ENCODE results near the gene SNX9. TPM values are rescaled to one million over a fixed set of nuclear protein-coding genes. Genes with fewer than 3 reads are reported as not detected.

SNX9 gene
- total RNA-seq, 1 donor from 2014 or later, result 36.0 TPM

DNA sequence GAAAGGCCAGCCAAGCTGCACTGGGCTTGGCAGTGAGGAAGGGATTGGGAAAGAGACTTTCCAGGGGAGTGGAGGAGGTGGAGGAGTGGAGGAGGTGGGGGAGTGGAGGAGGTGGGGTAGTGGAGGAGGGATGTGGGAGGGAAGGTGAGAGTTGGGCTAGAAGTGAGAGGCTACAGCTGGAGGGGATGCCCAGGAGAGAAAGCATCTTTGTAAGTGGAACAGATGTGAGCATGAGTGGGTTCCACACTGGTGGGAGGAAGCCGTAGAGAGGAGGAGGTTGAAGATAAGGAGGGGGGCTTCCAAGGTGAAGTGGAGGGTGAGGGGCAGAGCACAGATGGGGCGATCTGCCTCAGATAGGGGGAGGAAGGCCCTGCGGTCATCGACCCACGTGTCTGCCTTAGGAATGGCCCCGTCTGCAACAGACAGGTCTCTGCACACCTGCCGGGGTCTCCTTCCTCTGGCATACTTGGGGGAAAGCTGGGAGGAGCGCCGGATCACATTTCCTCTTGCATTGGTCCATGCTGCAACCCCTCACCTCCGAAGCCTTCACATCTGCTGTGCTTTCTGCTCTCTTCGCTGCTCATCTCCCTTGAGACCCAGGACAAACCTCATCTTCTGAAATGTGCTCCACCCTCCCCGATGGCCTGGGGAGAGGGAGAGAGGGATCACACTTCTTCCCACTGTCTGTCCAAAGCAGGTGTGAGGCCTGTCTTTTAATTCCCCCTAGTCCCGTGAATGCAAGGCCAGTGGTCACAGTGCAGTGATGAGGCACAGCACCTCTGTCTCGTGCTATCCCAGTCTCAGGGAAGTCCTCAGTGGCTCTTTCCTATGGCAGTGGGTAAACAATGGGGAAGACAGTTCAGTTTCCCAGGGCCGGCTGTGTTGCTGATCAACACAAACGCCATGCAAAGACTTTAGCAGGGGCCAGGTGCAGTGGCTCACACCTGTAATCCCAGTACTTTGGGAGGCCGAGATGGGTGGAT lies 48.6 kb upstream of the SNX9 start:
- no peaks in the 10 kb centered on the region for H4K20me1 ChIP-seq (ENCODE audit: insufficient read depth, low read length)
- H3K4me3 Mint-ChIP-seq (ENCODE audit: unreplicated experiment), result no peak overlapping the region
- H3K9ac ChIP-seq (ENCODE audit: low read length), result no peak overlapping the region
- no peaks in the 10 kb centered on the region for H3K36me3 Mint-ChIP-seq (ENCODE audit: low read depth, unreplicated experiment)
- H3K4me1 ChIP-seq (ENCODE audit: insufficient read depth, low read length), result no peaks in the 10 kb centered on the region
- H3K36me3 ChIP-seq (ENCODE audit: insufficient read depth, low read length), result no peaks in the 10 kb centered on the region
- TF ChIP-seq EZH2 (IDR thresholded peaks at IDR 0.05; ENCODE audit: insufficient read depth, low read length), result no peak
- H3K4me2 ChIP-seq (ENCODE audit: low read length), result no peak overlapping the region
- H3K4me1 Mint-ChIP-seq (ENCODE audit: low read depth, unreplicated experiment), result peaks cover 3% of the 10 kb centered on the region
- FAIRE-seq (no peak), DNase-seq (ENCODE audit: low read depth) (no peak)
- H3K27me3 Mint-ChIP-seq (ENCODE audit: low read depth, unreplicated experiment), result peaks cover 10% of the 10 kb centered on the region
- no peak overlapping the region for H3K4me3 ChIP-seq (ENCODE audit: insufficient read depth, low read depth, low read length)
- no peak overlapping the region for H2AFZ ChIP-seq (ENCODE audit: low read depth, low read length)
- H3K27ac ChIP-seq (ENCODE audit: low read depth, low read length), result no peak overlapping the region
- no peaks in the 10 kb centered on the region for H3K27me3 ChIP-seq (ENCODE audit: insufficient read depth, low read length)
- no peaks in the 10 kb centered on the region for H3K9me3 ChIP-seq (ENCODE audit: insufficient read depth, low read depth, low read length)
- H3K9me3 Mint-ChIP-seq (ENCODE audit: unreplicated experiment), result peaks cover 4% of the 10 kb centered on the region
- H3K27ac Mint-ChIP-seq (ENCODE audit: unreplicated experiment), result peak overlapping the region; percentile 2
- no peaks in the 10 kb centered on the region for H3K79me2 ChIP-seq (ENCODE audit: insufficient read depth, low read length)

DNA sequence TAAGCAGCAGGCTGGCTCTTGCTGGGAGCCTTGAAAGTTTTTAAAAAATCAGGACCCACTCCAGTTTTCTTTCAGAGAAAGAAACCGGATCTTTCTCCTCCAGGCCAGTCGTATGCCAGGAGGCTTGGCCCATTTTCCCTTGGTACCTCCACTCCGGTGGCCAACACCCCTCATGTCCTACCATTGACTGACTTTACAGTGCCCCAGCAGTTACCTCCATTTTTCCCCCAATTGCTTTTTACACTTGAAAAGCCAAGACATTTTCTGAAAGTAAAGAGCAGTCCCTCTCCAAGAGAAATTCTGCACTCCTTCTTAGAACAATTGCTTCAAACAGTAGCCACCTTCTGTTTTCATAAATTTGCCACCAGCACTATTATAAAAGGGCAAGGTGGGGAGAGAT lies 47.7 kb upstream of the SNX9 start:
- H3K4me1 Mint-ChIP-seq (ENCODE audit: low read depth, unreplicated experiment), result peaks cover 6% of the 10 kb centered on the region
- DNase-seq (ENCODE audit: low read depth), result no peak
- H3K9me3 Mint-ChIP-seq (ENCODE audit: unreplicated experiment), result peaks cover 4% of the 10 kb centered on the region
- no peaks in the 10 kb centered on the region for H3K27me3 ChIP-seq (ENCODE audit: insufficient read depth, low read length)
- H3K4me3 ChIP-seq (ENCODE audit: insufficient read depth, low read depth, low read length), result no peak overlapping the region
- H3K36me3 ChIP-seq (ENCODE audit: insufficient read depth, low read length), result no peaks in the 10 kb centered on the region
- no peak overlapping the region for H3K27ac ChIP-seq (ENCODE audit: low read depth, low read length)
- H3K4me2 ChIP-seq (ENCODE audit: low read length), result no peak overlapping the region
- H3K27ac Mint-ChIP-seq (ENCODE audit: unreplicated experiment), result no peak overlapping the region
- no peaks in the 10 kb centered on the region for H4K20me1 ChIP-seq (ENCODE audit: insufficient read depth, low read length)
- H3K9me3 ChIP-seq (ENCODE audit: insufficient read depth, low read depth, low read length), result no peaks in the 10 kb centered on the region
- H3K27me3 Mint-ChIP-seq (ENCODE audit: low read depth, unreplicated experiment), result peaks cover 10% of the 10 kb centered on the region
- FAIRE-seq, result no peak
- no peak overlapping the region for H2AFZ ChIP-seq (ENCODE audit: low read depth, low read length)
- no peaks in the 10 kb centered on the region for H3K79me2 ChIP-seq (ENCODE audit: insufficient read depth, low read length)
- no peak overlapping the region for H3K4me3 Mint-ChIP-seq (ENCODE audit: unreplicated experiment)
- H3K9ac ChIP-seq (ENCODE audit: low read length), result no peak overlapping the region
- no peaks in the 10 kb centered on the region for H3K4me1 ChIP-seq (ENCODE audit: insufficient read depth, low read length)
- TF ChIP-seq, protein P1, sequence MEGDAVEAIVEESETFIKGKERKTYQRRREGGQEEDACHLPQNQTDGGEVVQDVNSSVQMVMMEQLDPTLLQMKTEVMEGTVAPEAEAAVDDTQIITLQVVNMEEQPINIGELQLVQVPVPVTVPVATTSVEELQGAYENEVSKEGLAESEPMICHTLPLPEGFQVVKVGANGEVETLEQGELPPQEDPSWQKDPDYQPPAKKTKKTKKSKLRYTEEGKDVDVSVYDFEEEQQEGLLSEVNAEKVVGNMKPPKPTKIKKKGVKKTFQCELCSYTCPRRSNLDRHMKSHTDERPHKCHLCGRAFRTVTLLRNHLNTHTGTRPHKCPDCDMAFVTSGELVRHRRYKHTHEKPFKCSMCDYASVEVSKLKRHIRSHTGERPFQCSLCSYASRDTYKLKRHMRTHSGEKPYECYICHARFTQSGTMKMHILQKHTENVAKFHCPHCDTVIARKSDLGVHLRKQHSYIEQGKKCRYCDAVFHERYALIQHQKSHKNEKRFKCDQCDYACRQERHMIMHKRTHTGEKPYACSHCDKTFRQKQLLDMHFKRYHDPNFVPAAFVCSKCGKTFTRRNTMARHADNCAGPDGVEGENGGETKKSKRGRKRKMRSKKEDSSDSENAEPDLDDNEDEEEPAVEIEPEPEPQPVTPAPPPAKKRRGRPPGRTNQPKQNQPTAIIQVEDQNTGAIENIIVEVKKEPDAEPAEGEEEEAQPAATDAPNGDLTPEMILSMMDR (IDR thresholded peaks at IDR 0.05; ENCODE audit: insufficient read depth, low read depth, low read length), result no peak
- TF ChIP-seq EZH2 (IDR thresholded peaks at IDR 0.05; ENCODE audit: insufficient read depth, low read length), result no peak
- H3K36me3 Mint-ChIP-seq (ENCODE audit: low read depth, unreplicated experiment), result no peaks in the 10 kb centered on the region

DNA sequence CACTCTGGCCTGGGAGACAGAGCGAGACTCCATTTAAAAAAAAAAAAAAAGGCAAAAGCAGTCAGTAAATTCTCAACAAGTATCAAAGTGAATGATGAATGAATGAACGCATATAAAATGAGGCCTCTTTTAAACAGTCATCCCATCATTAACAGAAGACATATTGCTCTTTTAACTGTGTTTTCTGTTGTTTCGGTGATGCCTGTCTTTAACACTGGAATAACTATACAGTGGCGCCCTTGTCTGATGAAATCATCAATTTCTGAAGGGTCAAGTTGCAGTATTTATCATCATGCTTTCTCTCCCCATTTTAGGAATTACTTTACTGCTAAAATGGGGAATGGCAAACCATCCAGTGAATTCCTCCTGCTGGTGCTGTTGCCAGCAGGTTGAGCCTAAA lies 45.7 kb upstream of the SNX9 start:
- H3K27me3 ChIP-seq (ENCODE audit: insufficient read depth, low read length), result no peaks in the 10 kb centered on the region
- no peak overlapping the region for H3K9ac ChIP-seq (ENCODE audit: low read length)
- Mint-ChIP-seq H3K9me3 (ENCODE audit: unreplicated experiment) (peaks cover 4% of the 10 kb centered on the region), H3K27me3 (ENCODE audit: low read depth, unreplicated experiment) (peaks cover 10% of the 10 kb centered on the region), H3K4me3 (ENCODE audit: unreplicated experiment) (no peak overlapping the region), H3K27ac (ENCODE audit: unreplicated experiment) (no peak overlapping the region), H3K4me1 (ENCODE audit: low read depth, unreplicated experiment) (peaks cover 6% of the 10 kb centered on the region), H3K36me3 (ENCODE audit: low read depth, unreplicated experiment) (no peaks in the 10 kb centered on the region)
- no peak overlapping the region for H3K4me3 ChIP-seq (ENCODE audit: insufficient read depth, low read depth, low read length)
- no peaks in the 10 kb centered on the region for H3K9me3 ChIP-seq (ENCODE audit: insufficient read depth, low read depth, low read length)
- H3K79me2 ChIP-seq (ENCODE audit: insufficient read depth, low read length), result no peaks in the 10 kb centered on the region
- DNase-seq (ENCODE audit: low read depth) (no peak), FAIRE-seq (no peak)
- TF ChIP-seq EZH2 (IDR thresholded peaks at IDR 0.05; ENCODE audit: insufficient read depth, low read length), result no peak
- TF ChIP-seq, protein P1 (IDR thresholded peaks at IDR 0.05; ENCODE audit: insufficient read depth, low read depth, low read length), result no peak
- no peaks in the 10 kb centered on the region for H3K4me1 ChIP-seq (ENCODE audit: insufficient read depth, low read length)
- no peaks in the 10 kb centered on the region for H4K20me1 ChIP-seq (ENCODE audit: insufficient read depth, low read length)
- no peak overlapping the region for H2AFZ ChIP-seq (ENCODE audit: low read depth, low read length)
- no peaks in the 10 kb centered on the region for H3K36me3 ChIP-seq (ENCODE audit: insufficient read depth, low read length)
- H3K27ac ChIP-seq (ENCODE audit: low read depth, low read length), result no peak overlapping the region
- H3K4me2 ChIP-seq (ENCODE audit: low read length), result no peak overlapping the region
